Calu3 (cell line): ENCODE results near the gene EHMT1. TPM values are rescaled to one million over a fixed set of nuclear protein-coding genes. Genes with fewer than 3 reads are reported as not detected.

ENCODE experiments used
- BruUV-seq: library from RNA; stranded (reverse); fragments of 400-500 nt; replicated peaks from 2 replicates; lab custom pipeline; 2021; lab: Mats Ljungman, UMichigan
- CTCF ChIA-PET: fragments of 300-600 bp; sonication (Branson Sonifier 250); formaldehyde crosslinking; loops from one replicate; lab custom pipeline; 2022; ENCODE audit warnings: antibody characterized with exemption; lab: Charles Lee
- DNase-seq: peaks from one replicate; pipeline ENCODE4 v3.0.0; 2022
- H3K27ac Mint-ChIP-seq: one replicate; pipeline ENCODE4 v1.8.0; 2022; ENCODE audit warnings: mixed read lengths; ENCODE audit not compliant: unreplicated experiment
- H3K27me3 Mint-ChIP-seq: one replicate; pipeline ENCODE4 v1.8.0; 2022; ENCODE audit warnings: mixed read lengths; ENCODE audit not compliant: unreplicated experiment
- H3K36me3 Mint-ChIP-seq: one replicate; pipeline ENCODE4 v1.8.0; 2022; ENCODE audit warnings: mild to moderate bottlenecking, moderate library complexity, mixed read lengths; ENCODE audit not compliant: insufficient read depth, unreplicated experiment
- H3K4me1 Mint-ChIP-seq: one replicate; pipeline ENCODE4 v1.8.0; 2022; ENCODE audit warnings: mild to moderate bottlenecking, low read depth, mixed read lengths; ENCODE audit not compliant: unreplicated experiment
- H3K4me3 Mint-ChIP-seq: one replicate; pipeline ENCODE4 v1.8.0; 2022; ENCODE audit warnings: mild to moderate bottlenecking, low read depth, moderate library complexity, mixed read lengths; ENCODE audit not compliant: unreplicated experiment
- H3K9me3 Mint-ChIP-seq: one replicate; pipeline ENCODE4 v1.8.0; 2022; ENCODE audit warnings: low read depth, mixed read lengths; ENCODE audit not compliant: unreplicated experiment
- CTCF ChIP-seq: fragments of 200-600 bp; IDR thresholded peaks from one replicate; pipeline ENCODE4 v1.8.0; 2022; ENCODE audit warnings: antibody characterized with exemption; ENCODE audit not compliant: unreplicated experiment
- intact Hi-C: fragments of 100-400 bp; cut with micrococcal nuclease; formaldehyde crosslinking; loops from one replicate; pipeline ENCODE4 v1.10.0; 2022; ENCODE audit not compliant: unreplicated experiment
- total RNA-seq: library from RNA; stranded (reverse); gene quantifications from 2 replicates; pipeline ENCODE4 v1.2.3, GENCODE V29; 2022

The EHMT1 gene
- total RNA-seq, 1 experiment from 2014 or later: 56.0 TPM

GRCh38 chr9:137665697-137666512, 47.1 kb downstream of the EHMT1 start:
- TF ChIP-seq CTCF: no peak
- BruUV-seq: no TSS peak
- no peaks in the 10 kb centered on the region for H3K9me3 Mint-ChIP-seq
- no peak overlapping the region for H3K27ac Mint-ChIP-seq
- CTCF ChIA-PET: no interaction called here
- peaks cover 15% of the 10 kb centered on the region for H3K36me3 Mint-ChIP-seq
- no peak overlapping the region for H3K4me3 Mint-ChIP-seq
- DNase-seq: no peak
- H3K4me1 Mint-ChIP-seq: peaks cover 14% of the 10 kb centered on the region
- intact Hi-C loops: no loop called here
- H3K27me3 Mint-ChIP-seq: no peaks in the 10 kb centered on the region

- CTCF ChIA-PET: no interaction called here
- TF ChIP-seq CTCF: no peak
- no TSS peak for BruUV-seq
- Mint-ChIP-seq H3K4me3 (no peak overlapping the region), H3K27me3 (no peaks in the 10 kb centered on the region), H3K9me3 (no peaks in the 10 kb centered on the region), H3K36me3 (peaks cover 16% of the 10 kb centered on the region), H3K27ac (no peak overlapping the region), H3K4me1 (peaks cover 17% of the 10 kb centered on the region)
- intact Hi-C loops: no loop called here
- no peak for DNase-seq
These were observed 47.7 kb downstream of the EHMT1 start for GRCh38 chr9:137666513-137666822.

GRCh38 chr9:137666955-137667670, 48.3 kb downstream of the EHMT1 start:
- peaks cover 17% of the 10 kb centered on the region for H3K4me1 Mint-ChIP-seq
- no peaks in the 10 kb centered on the region for H3K27me3 Mint-ChIP-seq
- no peak for DNase-seq
- BruUV-seq: no TSS peak
- peaks cover 16% of the 10 kb centered on the region for H3K36me3 Mint-ChIP-seq
- CTCF ChIA-PET: no interaction called here
- intact Hi-C loops: no loop called here
- no peaks in the 10 kb centered on the region for H3K9me3 Mint-ChIP-seq
- no peak for TF ChIP-seq CTCF
- no peak overlapping the region for H3K4me3 Mint-ChIP-seq
- no peak overlapping the region for H3K27ac Mint-ChIP-seq

DNA sequence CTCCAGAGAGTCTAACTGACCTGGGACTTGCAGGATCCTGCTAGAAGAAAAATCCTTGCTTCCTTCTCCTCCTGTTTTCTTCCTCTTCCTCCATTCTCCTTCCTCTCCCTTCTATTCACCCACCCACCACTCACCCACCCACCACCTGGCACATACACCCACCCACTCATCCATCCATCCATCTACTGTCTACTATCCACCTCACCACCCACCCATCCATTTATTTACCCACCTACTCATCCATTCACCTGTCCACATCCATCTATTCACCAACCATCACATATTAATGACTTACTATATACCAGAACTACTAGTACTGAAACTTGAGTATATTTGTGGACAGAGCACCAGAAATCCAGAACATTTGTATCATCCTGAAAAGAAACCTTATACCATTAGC, 49.4 kb downstream of the EHMT1 start:
- Mint-ChIP-seq H3K4me3 (no peak overlapping the region), H3K9me3 (no peaks in the 10 kb centered on the region), H3K27ac (no peak overlapping the region), H3K27me3 (no peaks in the 10 kb centered on the region), H3K36me3 (peaks cover 16% of the 10 kb centered on the region), H3K4me1 (peaks cover 20% of the 10 kb centered on the region)
- intact Hi-C loops: no loop called here
- TF ChIP-seq CTCF: no peak
- CTCF ChIA-PET: no interaction called here
- no peak for DNase-seq
- no TSS peak for BruUV-seq
